GM19328 (cell line): ENCODE data around the gene NEAT1.

Experiments
- ATAC-seq: cut with Tn5 transposase; IDR thresholded peaks from one replicate; pipeline ENCODE4 v1.9.1; 2021; ENCODE audit warnings: mild to moderate bottlenecking, moderate library complexity; ENCODE audit not compliant: unreplicated experiment

NEAT1 gene

DNA sequence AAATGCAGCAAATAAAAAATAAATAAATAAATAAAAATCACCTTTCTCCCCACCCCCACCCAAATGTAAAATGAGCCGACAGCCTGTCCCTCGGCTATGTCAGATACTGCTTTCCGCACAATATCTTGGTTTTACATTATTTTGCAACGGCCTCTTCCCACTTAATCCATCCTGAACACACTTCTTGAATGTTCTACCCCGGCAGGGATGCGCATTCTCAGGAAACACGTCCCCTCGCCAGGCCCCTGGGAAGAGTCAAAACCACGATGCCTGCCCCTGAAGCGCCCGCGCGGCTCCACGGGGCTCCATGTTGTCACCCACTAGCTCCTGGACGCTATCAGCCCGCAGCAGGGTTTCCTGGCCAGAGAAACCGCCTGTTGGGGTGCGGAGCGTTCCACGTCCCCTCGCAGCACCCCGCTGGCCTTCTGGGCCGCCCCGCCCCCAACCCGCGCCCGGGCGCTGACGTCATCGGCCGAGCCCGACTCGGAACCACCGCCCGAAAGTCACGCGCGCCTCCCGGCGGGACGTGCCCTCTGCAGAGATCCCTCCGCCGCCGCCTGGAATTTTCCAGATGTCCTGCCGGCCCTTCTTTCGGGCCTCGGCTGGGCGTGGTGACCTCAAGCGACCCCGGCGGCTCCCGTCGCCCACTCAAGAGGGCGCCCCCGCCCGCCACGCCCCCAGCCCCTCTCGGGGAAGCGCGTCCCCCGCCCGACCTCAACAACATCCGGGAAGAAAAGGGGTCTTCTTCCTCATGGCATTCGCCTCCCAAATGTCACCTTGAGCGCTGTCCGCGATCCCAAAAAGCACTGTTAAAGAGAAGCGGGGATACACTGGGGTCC, 585 bp upstream of the NEAT1 start:
- ATAC-seq: no peak

DNA sequence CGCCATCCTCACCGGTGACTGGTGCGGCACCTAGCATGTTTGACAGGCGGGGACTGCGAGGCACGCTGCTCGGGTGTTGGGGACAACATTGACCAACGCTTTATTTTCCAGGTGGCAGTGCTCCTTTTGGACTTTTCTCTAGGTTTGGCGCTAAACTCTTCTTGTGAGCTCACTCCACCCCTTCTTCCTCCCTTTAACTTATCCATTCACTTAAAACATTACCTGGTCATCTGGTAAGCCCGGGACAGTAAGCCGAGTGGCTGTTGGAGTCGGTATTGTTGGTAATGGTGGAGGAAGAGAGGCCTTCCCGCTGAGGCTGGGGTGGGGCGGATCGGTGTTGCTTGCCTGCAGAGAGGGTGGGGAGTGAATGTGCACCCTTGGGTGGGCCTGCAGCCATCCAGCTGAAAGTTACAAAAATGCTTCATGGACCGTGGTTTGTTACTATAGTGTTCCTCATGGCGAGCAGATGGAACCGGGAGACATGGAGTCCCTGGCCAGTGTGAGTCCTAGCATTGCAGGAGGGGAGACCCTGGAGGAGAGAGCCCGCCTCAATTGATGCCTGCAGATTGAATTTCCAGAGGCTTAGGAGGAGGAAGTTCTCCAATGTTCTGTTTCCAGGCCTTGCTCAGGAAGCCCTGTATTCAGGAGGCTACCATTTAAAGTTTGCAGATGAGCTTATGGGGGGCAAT, 1.1 kb downstream of the NEAT1 start:
- no peak for ATAC-seq

- ATAC-seq: no peak
Measured at GRCh38 chr11:65424205-65425104, 1.9 kb downstream of the NEAT1 start.

DNA sequence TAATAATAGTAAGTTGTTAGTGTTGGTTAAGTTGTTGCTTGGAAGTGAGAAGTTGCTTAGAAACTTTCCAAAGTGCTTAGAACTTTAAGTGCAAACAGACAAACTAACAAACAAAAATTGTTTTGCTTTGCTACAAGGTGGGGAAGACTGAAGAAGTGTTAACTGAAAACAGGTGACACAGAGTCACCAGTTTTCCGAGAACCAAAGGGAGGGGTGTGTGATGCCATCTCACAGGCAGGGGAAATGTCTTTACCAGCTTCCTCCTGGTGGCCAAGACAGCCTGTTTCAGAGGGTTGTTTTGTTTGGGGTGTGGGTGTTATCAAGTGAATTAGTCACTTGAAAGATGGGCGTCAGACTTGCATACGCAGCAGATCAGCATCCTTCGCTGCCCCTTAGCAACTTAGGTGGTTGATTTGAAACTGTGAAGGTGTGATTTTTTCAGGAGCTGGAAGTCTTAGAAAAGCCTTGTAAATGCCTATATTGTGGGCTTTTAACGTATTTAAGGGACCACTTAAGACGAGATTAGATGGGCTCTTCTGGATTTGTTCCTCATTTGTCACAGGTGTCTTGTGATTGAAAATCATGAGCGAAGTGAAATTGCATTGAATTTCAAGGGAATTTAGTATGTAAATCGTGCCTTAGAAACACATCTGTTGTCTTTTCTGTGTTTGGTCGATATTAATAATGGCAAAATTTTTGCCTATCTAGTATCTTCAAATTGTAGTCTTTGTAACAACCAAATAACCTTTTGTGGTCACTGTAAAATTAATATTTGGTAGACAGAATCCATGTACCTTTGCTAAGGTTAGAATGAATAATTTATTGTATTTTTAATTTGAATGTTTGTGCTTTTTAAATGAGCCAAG, 2.7 kb downstream of the NEAT1 start:
- no peak for ATAC-seq

DNA sequence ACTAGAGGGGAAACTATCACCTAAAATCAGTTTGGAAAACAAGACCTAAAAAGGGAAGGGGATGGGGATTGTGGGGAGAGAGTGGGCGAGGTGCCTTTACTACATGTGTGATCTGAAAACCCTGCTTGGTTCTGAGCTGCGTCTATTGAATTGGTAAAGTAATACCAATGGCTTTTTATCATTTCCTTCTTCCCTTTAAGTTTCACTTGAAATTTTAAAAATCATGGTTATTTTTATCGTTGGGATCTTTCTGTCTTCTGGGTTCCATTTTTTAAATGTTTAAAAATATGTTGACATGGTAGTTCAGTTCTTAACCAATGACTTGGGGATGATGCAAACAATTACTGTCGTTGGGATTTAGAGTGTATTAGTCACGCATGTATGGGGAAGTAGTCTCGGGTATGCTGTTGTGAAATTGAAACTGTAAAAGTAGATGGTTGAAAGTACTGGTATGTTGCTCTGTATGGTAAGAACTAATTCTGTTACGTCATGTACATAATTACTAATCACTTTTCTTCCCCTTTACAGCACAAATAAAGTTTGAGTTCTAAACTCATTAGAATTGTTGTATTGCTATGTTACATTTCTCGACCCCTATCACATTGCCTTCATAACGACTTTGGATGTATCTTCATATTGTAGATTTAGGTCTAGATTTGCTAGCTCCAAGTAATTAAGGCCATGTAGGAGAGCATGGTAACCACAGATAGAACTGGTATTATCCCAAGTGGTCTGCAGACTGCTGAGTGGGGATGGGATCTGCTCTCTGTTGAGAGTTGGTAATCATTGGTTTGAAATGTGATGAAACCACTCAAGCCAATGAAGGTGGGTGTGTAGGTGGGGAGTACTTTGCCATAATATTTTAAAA, 3.6 kb downstream of the NEAT1 start:
- no peak for ATAC-seq

GRCh38 chr11:65426839-65427690, 4.5 kb downstream of the NEAT1 start:
- ATAC-seq: no peak

DNA sequence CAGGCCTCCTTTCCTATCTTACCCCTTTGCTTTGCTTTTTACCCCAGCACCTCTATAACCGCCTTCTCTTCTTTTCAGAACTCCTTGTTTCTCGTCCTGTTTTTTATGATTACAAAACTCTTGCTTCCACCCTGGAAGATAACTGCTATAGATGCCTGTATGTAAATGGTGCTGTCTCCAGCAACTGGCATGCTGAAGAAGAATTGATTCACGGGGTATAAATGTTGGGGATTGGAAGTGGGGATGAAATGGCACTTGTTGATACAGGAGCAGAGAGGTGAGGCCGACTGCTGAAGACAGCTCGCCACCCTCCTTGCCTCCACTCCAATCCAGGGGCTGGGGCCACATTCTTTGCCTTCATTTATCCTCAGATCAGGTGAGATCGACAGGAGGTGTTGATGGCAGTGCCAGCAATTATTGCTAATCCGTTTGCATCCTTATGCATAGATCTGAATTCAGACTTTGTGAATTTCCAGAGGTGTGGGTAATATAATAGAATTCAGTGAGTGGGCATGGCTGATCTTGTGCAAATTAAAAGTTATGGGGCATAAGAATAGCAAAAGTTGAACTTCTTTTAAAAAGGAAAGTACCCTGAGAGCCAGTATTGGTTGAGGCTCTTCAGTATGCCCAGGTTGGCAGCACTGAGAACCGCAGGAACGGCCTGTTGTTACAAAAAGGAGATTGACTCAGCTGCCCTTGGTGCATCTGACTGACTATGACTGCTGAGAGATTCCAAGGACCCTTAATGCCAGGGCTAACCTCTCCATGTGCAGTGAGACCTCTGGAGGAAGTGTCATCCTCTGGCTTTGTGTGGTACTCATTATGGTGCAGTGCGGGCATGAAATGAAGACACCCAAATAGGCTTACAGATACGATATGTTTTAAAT, 5.3 kb downstream of the NEAT1 start:
- no peak for ATAC-seq

GRCh38 chr11:65428578-65429067, 6.0 kb downstream of the NEAT1 start:
- ATAC-seq: no peak

GRCh38 chr11:65429068-65429681, 6.6 kb downstream of the NEAT1 start:
- no peak for ATAC-seq

GRCh38 chr11:65429724-65430405, 7.3 kb downstream of the NEAT1 start:
- ATAC-seq: no peak

GRCh38 chr11:65430406-65431217, 8.0 kb downstream of the NEAT1 start:
- no peak for ATAC-seq

GRCh38 chr11:65431451-65432099, 9.0 kb downstream of the NEAT1 start:
- ATAC-seq: no peak

DNA sequence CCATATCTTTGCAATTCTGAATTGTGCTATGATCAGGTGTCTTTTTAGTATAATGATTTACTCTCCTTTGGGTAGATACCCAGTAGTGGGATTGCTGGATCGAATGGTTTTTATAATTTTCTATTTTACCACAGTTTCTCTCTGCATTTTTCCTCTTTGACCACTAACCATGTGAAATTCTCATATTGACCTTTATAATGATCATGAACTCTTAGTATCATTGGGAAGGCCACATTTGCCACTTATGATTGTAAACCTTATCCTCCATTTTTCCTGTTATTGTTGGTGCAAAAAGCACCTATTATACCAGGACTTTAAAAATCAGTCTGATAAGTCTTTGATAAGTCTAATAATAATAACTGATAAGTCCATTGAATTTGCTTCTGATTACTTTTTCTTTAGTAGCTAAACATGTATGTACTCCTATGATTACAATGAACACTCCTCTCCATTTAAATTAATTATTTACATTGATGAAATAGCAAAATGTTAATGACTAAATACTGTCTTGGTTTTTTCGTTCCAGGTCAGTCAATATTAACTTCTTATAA, 9.6 kb downstream of the NEAT1 start:
- no peak for ATAC-seq

- no peak for ATAC-seq
Measured at GRCh38 chr11:65432686-65433582, 10.3 kb downstream of the NEAT1 start.
